Smooth muscle cell (in vitro differentiated cells): ENCODE results near the gene HDAC8. TPM values are rescaled to one million over a fixed set of nuclear protein-coding genes. Genes with fewer than 3 reads are reported as not detected.
"Not testable (repeated sequence)": the region's sequence is repeated elsewhere in the genome, so short reads cannot be mapped to it uniquely, and the experiment has no call there.

Experiments used
- DNase-seq: peaks from one replicate; lab custom pipeline; 2025; ENCODE audit not compliant: unreplicated experiment; lab: John Stamatoyannopoulos, UW
- H2AFZ ChIP-seq: fragments of 200-600 bp; sonication (generic); 2 replicates; pipeline ENCODE4 v1.6.0; 2016; ENCODE audit warnings: antibody characterized with exemption, low read depth, mild to moderate bottlenecking
- H3F3A ChIP-seq: fragments of 200-600 bp; sonication (generic); 2 replicates; pipeline ENCODE4 v1.6.0; 2017; ENCODE audit warnings: antibody characterized with exemption, low read depth
- H3K27ac ChIP-seq: fragments of 200-600 bp; sonication (generic); 2 replicates; pipeline ENCODE4 v1.5.1; 2016; ENCODE audit warnings: low read depth, mild to moderate bottlenecking
- H3K27me3 ChIP-seq: fragments of 200-600 bp; sonication (generic); 2 replicates; pipeline ENCODE4 v1.6.1; 2016; ENCODE audit warnings: low read depth, mild to moderate bottlenecking
- H3K36me3 ChIP-seq: fragments of 200-600 bp; sonication (generic); 2 replicates; pipeline ENCODE4 v1.5.1; 2016; ENCODE audit warnings: low read depth
- H3K4me1 ChIP-seq: fragments of 200-600 bp; sonication (generic); 2 replicates; pipeline ENCODE4 v1.5.1; 2016; ENCODE audit warnings: low read depth
- H3K4me2 ChIP-seq: fragments of 200-600 bp; sonication (generic); 2 replicates; pipeline ENCODE4 v1.6.0; 2016; ENCODE audit warnings: mild to moderate bottlenecking
- H3K4me3 ChIP-seq: fragments of 200-600 bp; sonication (generic); 2 replicates; pipeline ENCODE4 v1.5.1; 2016; ENCODE audit warnings: mild to moderate bottlenecking
- H3K79me2 ChIP-seq: fragments of 200-600 bp; sonication (generic); 2 replicates; pipeline ENCODE4 v1.6.0; 2016; ENCODE audit warnings: low read depth, mild to moderate bottlenecking
- H3K9ac ChIP-seq: fragments of 200-600 bp; sonication (generic); 2 replicates; pipeline ENCODE4 v1.6.0; 2016; ENCODE audit warnings: low read depth
- H3K9me3 ChIP-seq: fragments of 200-600 bp; sonication (generic); replicated peaks from 2 replicates; pipeline ENCODE4 v1.5.1; 2016; ENCODE audit warnings: low read depth
- H4K20me1 ChIP-seq: fragments of 200-600 bp; sonication (generic); 2 replicates; pipeline ENCODE4 v1.6.0; 2016; ENCODE audit warnings: low read depth
- CTCF ChIP-seq: fragments of 200-600 bp; sonication (generic); IDR thresholded peaks from 2 replicates; pipeline ENCODE4 v1.5.1; 2017; ENCODE audit warnings: borderline replicate concordance, mild to moderate bottlenecking, antibody characterized with exemption; ENCODE audit not compliant: insufficient read depth, poor library complexity, severe bottlenecking
- WGBS: methylation state at CpG from one replicate; pipeline ENCODE4 v1.1.7; 2016; ENCODE audit warnings: low lambda C conversion rate; 5-methylcytosine and 5-hydroxymethylcytosine counted together
- polyA plus RNA-seq: library from polyadenylated mRNA; unstranded; fragments of >200 nt; fragmentation: Nextera tagmentation; extraction: Ambion mirVana; gene quantifications from 2 replicates; pipeline ENCODE4 v1.2.1, GENCODE V29; 2016
- total RNA-seq: library from RNA; depleted of rRNA; stranded (reverse); fragments of >200 nt; gene quantifications from 2 replicates; pipeline ENCODE4 v1.2.3, GENCODE V29; 2014

The HDAC8 gene
- total and polyA plus RNA-seq, 2 experiments from 2014 or later: 23.1 to 40.7 TPM

- Histone ChIP-seq H3K9me3 (peaks cover 2% of the 10 kb centered on the region), H3K36me3 (no peaks in the 10 kb centered on the region), H3F3A (no peaks in the 10 kb centered on the region), H3K4me1 (no peaks in the 10 kb centered on the region), H3K27ac (no peak overlapping the region), H3K27me3 (no peaks in the 10 kb centered on the region), H3K79me2 (no peaks in the 10 kb centered on the region), H2AFZ (no peak overlapping the region), H4K20me1 (no peaks in the 10 kb centered on the region), H3K4me2 (no peak overlapping the region), H3K9ac (no peak overlapping the region), H3K4me3 (no peak overlapping the region)
- DNase-seq: no peak
- 81% methylated on average over 3 of the region's 3 CpGs for WGBS
- no peak for TF ChIP-seq CTCF
Measured at GRCh38 chrX:72330131-72330530, 242.5 kb downstream of the HDAC8 start.

GRCh38 chrX:72326605-72327300 lies 245.9 kb downstream of the HDAC8 start:
- Histone ChIP-seq H2AFZ (no peak overlapping the region), H3K79me2 (no peaks in the 10 kb centered on the region), H3K9ac (no peak overlapping the region)

GRCh38 chrX:72319651-72320050 lies 253.0 kb downstream of the HDAC8 start:
- not testable (repeated sequence) for H3K4me3 ChIP-seq, H3K9ac ChIP-seq, H3K4me1 ChIP-seq, H4K20me1 ChIP-seq, H3K27me3 ChIP-seq, H3K36me3 ChIP-seq, H3K79me2 ChIP-seq, H3K27ac ChIP-seq, DNase-seq, H3K4me2 ChIP-seq, H3F3A ChIP-seq, H3K9me3 ChIP-seq, H2AFZ ChIP-seq
- 91% methylated on average over 8 of the region's 8 CpGs for WGBS

More at GRCh38 chrX:72326605-72327300, 245.9 kb downstream of the HDAC8 start:
- H3K27ac ChIP-seq: no peak overlapping the region
- no peaks in the 10 kb centered on the region for H3K9me3 ChIP-seq
- H4K20me1 ChIP-seq: no peaks in the 10 kb centered on the region
- no peaks in the 10 kb centered on the region for H3K36me3 ChIP-seq
- no peaks in the 10 kb centered on the region for H3K4me1 ChIP-seq
- H3K27me3 ChIP-seq: no peaks in the 10 kb centered on the region
- TF ChIP-seq CTCF: no peak
- 82% methylated on average over 8 of the region's 8 CpGs for WGBS
- no peak overlapping the region for H3K4me3 ChIP-seq
- no peak overlapping the region for H3K4me2 ChIP-seq
- DNase-seq: no peak
- no peaks in the 10 kb centered on the region for H3F3A ChIP-seq

GRCh38 chrX:72317139-72317538 lies 255.5 kb downstream of the HDAC8 start:
- H3K9me3 ChIP-seq: no peaks in the 10 kb centered on the region
- H3K36me3 ChIP-seq: no peaks in the 10 kb centered on the region
- H3K27ac ChIP-seq: no peak overlapping the region
- no peaks in the 10 kb centered on the region for H3K4me1 ChIP-seq
- H3K9ac ChIP-seq: no peak overlapping the region
- no peak overlapping the region for H3K4me3 ChIP-seq
- no peak overlapping the region for H3K4me2 ChIP-seq
- H4K20me1 ChIP-seq: no peaks in the 10 kb centered on the region
- no peaks in the 10 kb centered on the region for H3F3A ChIP-seq
- H2AFZ ChIP-seq: no peak overlapping the region
- no peaks in the 10 kb centered on the region for H3K79me2 ChIP-seq
- TF ChIP-seq CTCF: no peak
- DNase-seq: no peak
- 62% methylated on average over 4 of the region's 4 CpGs for WGBS
- no peaks in the 10 kb centered on the region for H3K27me3 ChIP-seq
